ENCODE results near the gene ID3. TPM values are rescaled to one million over a fixed set of nuclear protein-coding genes. Genes with fewer than 3 reads are reported as not detected.
"Not testable (repeated sequence)": the region's sequence is repeated elsewhere in the genome, so short reads cannot be mapped to it uniquely, and the experiment has no call there.

ID3 gene
- total RNA-seq, 1 donor from 2014 or later = 495 TPM

DNA sequence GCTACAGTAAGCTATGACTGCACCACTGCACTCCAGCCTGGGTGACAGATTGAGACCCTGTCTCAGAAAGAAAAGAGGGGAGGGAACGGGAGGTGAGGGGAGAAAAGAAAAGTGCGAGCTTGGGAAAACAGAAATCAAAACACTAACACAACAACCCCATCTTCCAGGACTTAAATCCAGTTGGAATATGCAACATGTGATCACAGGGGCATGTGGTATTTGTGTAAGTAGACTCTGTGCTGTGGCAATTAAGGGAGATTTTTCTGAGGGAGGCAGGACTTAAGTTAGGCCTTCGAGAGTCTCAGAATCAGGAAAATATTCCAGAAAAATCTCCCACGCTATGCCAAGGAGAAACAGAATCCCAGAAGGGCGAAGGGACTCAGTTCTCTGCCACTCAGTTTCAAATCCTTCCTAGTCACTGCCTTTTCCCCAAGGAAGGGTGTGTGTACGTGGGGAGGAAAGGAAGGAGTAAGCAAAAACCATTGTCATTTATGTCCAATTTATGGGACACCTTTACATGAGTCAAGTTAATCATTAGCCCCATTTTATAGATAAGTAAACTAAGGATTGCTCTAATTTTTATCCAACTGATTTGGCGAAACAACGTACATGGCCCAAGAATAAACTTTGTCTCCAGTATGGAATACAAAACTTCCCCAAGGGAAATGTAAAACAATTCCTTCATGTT is 12.3 kb downstream of the ID3 start:
- Mint-ChIP-seq H3K4me3 (no peak overlapping the region), H3K4me1 (ENCODE audit: unreplicated experiment) (peaks cover 44% of the 10 kb centered on the region), H3K27me3 (no peaks in the 10 kb centered on the region), H3K36me3 (no peaks in the 10 kb centered on the region), H3K9me3 (no peaks in the 10 kb centered on the region), H3K27ac (no peak overlapping the region)
- no peak for DNase-seq (ENCODE audit: extremely low spot score, unreplicated experiment)
- TF ChIP-seq, protein P1, sequence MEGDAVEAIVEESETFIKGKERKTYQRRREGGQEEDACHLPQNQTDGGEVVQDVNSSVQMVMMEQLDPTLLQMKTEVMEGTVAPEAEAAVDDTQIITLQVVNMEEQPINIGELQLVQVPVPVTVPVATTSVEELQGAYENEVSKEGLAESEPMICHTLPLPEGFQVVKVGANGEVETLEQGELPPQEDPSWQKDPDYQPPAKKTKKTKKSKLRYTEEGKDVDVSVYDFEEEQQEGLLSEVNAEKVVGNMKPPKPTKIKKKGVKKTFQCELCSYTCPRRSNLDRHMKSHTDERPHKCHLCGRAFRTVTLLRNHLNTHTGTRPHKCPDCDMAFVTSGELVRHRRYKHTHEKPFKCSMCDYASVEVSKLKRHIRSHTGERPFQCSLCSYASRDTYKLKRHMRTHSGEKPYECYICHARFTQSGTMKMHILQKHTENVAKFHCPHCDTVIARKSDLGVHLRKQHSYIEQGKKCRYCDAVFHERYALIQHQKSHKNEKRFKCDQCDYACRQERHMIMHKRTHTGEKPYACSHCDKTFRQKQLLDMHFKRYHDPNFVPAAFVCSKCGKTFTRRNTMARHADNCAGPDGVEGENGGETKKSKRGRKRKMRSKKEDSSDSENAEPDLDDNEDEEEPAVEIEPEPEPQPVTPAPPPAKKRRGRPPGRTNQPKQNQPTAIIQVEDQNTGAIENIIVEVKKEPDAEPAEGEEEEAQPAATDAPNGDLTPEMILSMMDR (conservative IDR thresholded peaks at IDR 0.05) = no peak

DNA sequence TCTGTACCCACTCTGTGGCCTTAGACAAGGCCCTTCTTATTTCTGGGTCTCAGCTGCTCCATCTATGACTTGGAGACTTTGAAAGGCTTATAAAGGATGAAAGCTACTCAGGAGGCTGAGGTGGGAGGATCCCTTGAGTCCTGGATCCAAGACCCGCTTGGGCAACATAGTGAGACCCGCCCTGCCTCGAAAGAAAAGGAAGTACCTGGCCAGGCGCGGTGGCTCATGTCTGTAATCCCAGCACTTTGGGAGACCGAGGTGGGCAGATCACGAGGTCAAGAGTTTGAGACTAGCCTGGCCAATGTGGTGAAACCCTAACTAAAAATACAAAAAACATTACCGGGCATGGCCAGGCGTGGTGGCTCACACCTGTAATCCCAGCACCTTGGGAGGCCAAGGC is 13.4 kb downstream of the ID3 start:
- peak overlapping the region; percentile 31 for H3K27ac Mint-ChIP-seq
- TF ChIP-seq, protein P1 (conservative IDR thresholded peaks at IDR 0.05) = no peak
- H3K4me1 Mint-ChIP-seq (ENCODE audit: unreplicated experiment) = peaks cover 33% of the 10 kb centered on the region
- no peak for DNase-seq (ENCODE audit: extremely low spot score, unreplicated experiment)
- no peak overlapping the region for H3K4me3 Mint-ChIP-seq
- no peaks in the 10 kb centered on the region for H3K27me3 Mint-ChIP-seq
- no peaks in the 10 kb centered on the region for H3K36me3 Mint-ChIP-seq
- no peaks in the 10 kb centered on the region for H3K9me3 Mint-ChIP-seq

DNA sequence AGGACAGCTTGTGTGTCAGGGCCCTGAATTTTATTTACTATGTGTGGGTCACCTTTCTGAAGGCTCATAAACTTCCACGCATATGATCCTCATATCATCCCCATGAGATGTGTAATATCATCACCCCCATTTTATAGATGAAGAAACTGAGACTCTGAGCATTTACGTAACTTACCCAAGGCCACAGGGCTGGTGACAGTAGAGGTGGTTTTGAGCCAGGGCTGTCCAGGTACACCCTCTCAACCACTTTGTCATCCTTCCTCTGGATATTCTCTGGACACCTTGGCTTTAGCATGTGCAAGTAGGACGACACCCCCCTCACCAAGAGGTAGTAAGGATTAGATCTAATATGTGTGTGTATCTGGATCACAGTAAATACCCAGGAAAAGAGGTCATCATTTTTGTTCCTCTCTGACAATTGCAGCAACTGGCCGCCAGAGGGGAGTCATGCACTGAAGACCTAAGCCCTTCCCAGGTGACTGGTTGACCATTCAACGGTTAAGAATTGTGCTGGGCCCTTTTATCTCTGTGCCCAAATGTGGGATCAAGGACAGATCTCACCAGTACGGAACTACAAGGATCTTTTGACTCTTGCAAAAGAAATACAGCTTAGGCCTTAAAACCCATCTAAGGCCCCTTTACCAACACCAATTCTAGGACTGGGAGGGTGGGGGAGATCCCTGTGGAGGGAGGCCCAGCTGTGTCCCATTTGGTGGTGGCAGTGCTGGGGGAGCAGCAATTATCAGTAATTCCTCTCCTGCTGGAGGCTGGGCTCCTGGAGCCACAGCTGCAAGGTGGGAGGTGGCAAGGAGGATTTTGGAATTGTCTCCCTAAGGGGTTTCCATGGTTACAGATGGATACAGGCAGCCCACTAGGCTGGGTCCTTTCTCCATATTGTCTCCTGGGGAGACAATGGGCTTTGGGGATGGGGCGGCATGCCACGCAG is 14.6 kb downstream of the ID3 start:
- peak overlapping the region; percentile 37 for H3K4me3 Mint-ChIP-seq
- DNase-seq (ENCODE audit: extremely low spot score, unreplicated experiment) = peak; percentile 82
- TF ChIP-seq, protein P1 (conservative IDR thresholded peaks at IDR 0.05) = peak; percentile 98

DNA sequence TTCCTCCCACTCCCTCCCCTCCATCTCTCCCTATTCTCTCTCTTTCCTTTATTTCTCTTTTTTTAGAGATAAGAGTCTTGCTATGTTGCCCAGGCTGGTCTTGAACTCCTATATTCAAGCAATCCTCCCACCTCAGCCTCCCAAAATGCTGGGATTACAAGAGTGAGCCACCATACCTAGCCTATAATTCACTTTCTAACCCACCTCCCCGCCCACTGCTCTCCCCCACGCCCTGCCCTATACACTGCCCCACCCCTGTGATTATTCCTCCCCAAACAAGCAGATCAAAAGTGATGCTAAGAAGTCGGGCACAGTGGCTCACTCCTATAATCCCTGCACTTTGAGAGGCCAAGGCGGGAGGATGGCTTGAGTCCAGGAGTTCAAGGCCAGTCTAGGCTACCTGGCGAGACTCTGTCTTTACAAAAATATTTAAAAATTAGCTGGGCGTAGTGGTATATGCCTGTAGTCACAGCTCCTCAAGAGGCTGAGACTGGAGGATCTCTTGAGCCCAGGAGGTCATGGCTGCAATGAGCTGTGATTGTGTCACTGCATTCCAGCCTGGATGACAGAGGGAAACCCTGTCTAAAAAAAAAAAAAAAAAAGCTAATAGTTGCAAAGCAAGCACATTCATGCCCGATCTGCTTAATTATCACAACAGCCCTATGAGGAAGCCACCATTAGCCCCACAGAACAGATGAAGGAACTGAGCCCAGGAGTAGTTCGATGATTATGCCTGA is 15.4 kb downstream of the ID3 start:
- Mint-ChIP-seq H3K4me1 (ENCODE audit: unreplicated experiment) (peaks cover 31% of the 10 kb centered on the region), H3K4me3 (no peak overlapping the region), H3K27ac (peak overlapping the region; percentile 5), H3K9me3 (no peaks in the 10 kb centered on the region), H3K36me3 (no peaks in the 10 kb centered on the region), H3K27me3 (no peaks in the 10 kb centered on the region)
- TF ChIP-seq, protein P1 (conservative IDR thresholded peaks at IDR 0.05) = no peak
- no peak for DNase-seq (ENCODE audit: extremely low spot score, unreplicated experiment)

More for the DNA sequence above, 14.6 kb downstream of the ID3 start:
- H3K27me3 Mint-ChIP-seq = no peaks in the 10 kb centered on the region
- H3K36me3 Mint-ChIP-seq = no peaks in the 10 kb centered on the region
- H3K27ac Mint-ChIP-seq = peak overlapping the region; percentile 45
- peaks cover 33% of the 10 kb centered on the region for H3K4me1 Mint-ChIP-seq (ENCODE audit: unreplicated experiment)
- no peaks in the 10 kb centered on the region for H3K9me3 Mint-ChIP-seq

DNA sequence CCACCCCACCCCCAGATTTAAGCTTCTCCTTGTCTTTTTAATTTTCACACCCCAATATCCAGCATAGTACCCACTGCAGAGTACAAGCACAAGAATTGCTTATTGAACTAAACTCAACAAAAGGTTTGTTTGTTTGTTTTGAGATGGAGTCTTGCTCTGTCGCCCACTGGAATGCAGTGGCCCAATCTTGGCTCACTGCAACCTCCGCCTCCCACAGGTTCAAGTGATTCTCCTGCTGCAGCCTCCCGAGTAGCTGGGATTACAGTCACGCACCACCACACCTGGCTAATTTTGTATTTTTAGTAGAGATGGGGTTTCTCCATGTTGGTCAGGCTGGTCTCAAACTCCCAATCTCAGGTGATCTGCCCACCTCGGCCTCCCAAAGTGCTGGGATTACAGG is 16.4 kb downstream of the ID3 start:
- not testable (repeated sequence) for H3K27me3 Mint-ChIP-seq; H3K27ac Mint-ChIP-seq; H3K36me3 Mint-ChIP-seq; H3K9me3 Mint-ChIP-seq; H3K4me3 Mint-ChIP-seq; DNase-seq (ENCODE audit: extremely low spot score, unreplicated experiment)
- peaks cover 28% of the 10 kb centered on the region for H3K4me1 Mint-ChIP-seq (ENCODE audit: unreplicated experiment)
